Activated CD8-positive, alpha-beta memory T cell treated with anti-CD3 and anti-CD28 coated beads, Interleukin-2, amount 50 U/mL, for 1 hour (primary cell): ENCODE measurements around the gene JAK2.
"Not testable (repeated sequence)": the region's sequence is repeated elsewhere in the genome, so short reads cannot be mapped to it uniquely, and the experiment has no call there.

Experiments used
- DNase-seq: peaks from one replicate; pipeline ENCODE4 v3.0.0-alpha.2; 2020; ENCODE audit errors: extremely low read depth

The JAK2 gene

GRCh38 chr9:5041390-5042115 lies 56.5 kb downstream of the JAK2 start:
- no peak for DNase-seq

GRCh38 chr9:5042661-5043178 lies 57.6 kb downstream of the JAK2 start:
- no peak for DNase-seq

GRCh38 chr9:5043381-5043780 lies 58.3 kb downstream of the JAK2 start:
- DNase-seq = no peak

GRCh38 chr9:5044160-5044559 lies 59.1 kb downstream of the JAK2 start:
- DNase-seq = no peak

- DNase-seq = no peak
These were observed 67.8 kb downstream of the JAK2 start for GRCh38 chr9:5052838-5053237.

GRCh38 chr9:5062631-5063030 lies 77.6 kb downstream of the JAK2 start:
- DNase-seq = no peak

- no peak for DNase-seq
These were observed 87.8 kb downstream of the JAK2 start for GRCh38 chr9:5072871-5073270.

- no peak for DNase-seq
These were observed 88.6 kb downstream of the JAK2 start for GRCh38 chr9:5073701-5074100.

- no peak for DNase-seq
These were observed 100.9 kb downstream of the JAK2 start for GRCh38 chr9:5085993-5086392.

- no peak for DNase-seq
These were observed 104.7 kb downstream of the JAK2 start for GRCh38 chr9:5089737-5090136.

- no peak for DNase-seq
These were observed 110.7 kb downstream of the JAK2 start for GRCh38 chr9:5095795-5096194.

GRCh38 chr9:5099466-5099865 lies 114.4 kb downstream of the JAK2 start:
- no peak for DNase-seq

GRCh38 chr9:5101127-5101526 lies 116.1 kb downstream of the JAK2 start:
- not testable (repeated sequence) for DNase-seq

- not testable (repeated sequence) for DNase-seq
These were observed 121.4 kb downstream of the JAK2 start for GRCh38 chr9:5106517-5106916.

GRCh38 chr9:5110867-5111681 lies 126.0 kb downstream of the JAK2 start:
- DNase-seq = no peak

GRCh38 chr9:5111696-5112095 lies 126.6 kb downstream of the JAK2 start:
- DNase-seq = no peak

- no peak for DNase-seq
These were observed 127.1 kb downstream of the JAK2 start for GRCh38 chr9:5112109-5112592.

- DNase-seq = no peak
These were observed 127.6 kb downstream of the JAK2 start for GRCh38 chr9:5112646-5113045.

GRCh38 chr9:5113523-5113922 lies 128.5 kb downstream of the JAK2 start:
- DNase-seq = no peak

- no peak for DNase-seq
These were observed 129.1 kb downstream of the JAK2 start for GRCh38 chr9:5113994-5114748.

GRCh38 chr9:5122116-5122515 lies 137.0 kb downstream of the JAK2 start:
- no peak for DNase-seq

- no peak for DNase-seq
These were observed 137.4 kb downstream of the JAK2 start for GRCh38 chr9:5122516-5122915.
